KOPT-K1 (cell line): ENCODE measurements around the gene S100A3.

Source experiments
- H3K27ac ChIP-seq: fragments of 200-600 bp; sonication (generic); 2 replicates; pipeline ENCODE4 v1.5.1; 2016; ENCODE audit warnings: antibody characterized with exemption, mild to moderate bottlenecking, low read depth, low read length; ENCODE audit not compliant: poor library complexity, severe bottlenecking
- H3K36me3 ChIP-seq: fragments of 200-600 bp; sonication (generic); 2 replicates; pipeline ENCODE4 v1.5.1; 2017; ENCODE audit warnings: antibody characterized with exemption, mild to moderate bottlenecking, low read length, moderate library complexity; ENCODE audit not compliant: insufficient read depth
- H3K9me3 ChIP-seq: fragments of 200-600 bp; sonication (generic); 2 replicates; pipeline ENCODE4 v1.5.1; 2017; ENCODE audit warnings: antibody characterized with exemption, low read length, mild to moderate bottlenecking; ENCODE audit not compliant: insufficient read depth, poor library complexity, severe bottlenecking

Gene S100A3

GRCh38 chr1:153505576-153505975 lies 43.5 kb downstream of the S100A3 start:
- Histone ChIP-seq H3K9me3 (no peaks in the 10 kb centered on the region), H3K36me3 (no peaks in the 10 kb centered on the region), H3K27ac (no peak overlapping the region)

DNA sequence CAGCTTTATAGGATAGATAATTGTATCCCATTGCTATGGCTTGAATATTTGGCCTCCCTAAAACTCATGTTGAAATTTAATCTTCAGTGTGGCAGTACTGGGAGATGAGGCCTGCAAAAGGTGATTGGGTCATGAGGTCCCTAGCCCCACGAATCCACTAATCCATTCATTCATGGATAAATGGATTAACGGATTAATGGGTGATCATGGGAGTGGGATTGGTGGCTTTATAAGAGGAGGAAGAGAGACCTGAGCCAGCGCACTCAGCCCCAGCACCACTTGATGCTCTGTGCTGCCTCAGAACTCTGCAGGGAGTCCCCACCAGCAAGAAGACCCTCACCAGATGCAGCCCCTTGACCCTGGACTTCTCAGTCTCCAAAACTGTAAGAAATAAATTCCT lies 45.3 kb downstream of the S100A3 start:
- H3K36me3 ChIP-seq = no peaks in the 10 kb centered on the region
- H3K27ac ChIP-seq = no peak overlapping the region
- no peaks in the 10 kb centered on the region for H3K9me3 ChIP-seq

GRCh38 chr1:153498746-153499145 lies 50.3 kb downstream of the S100A3 start:
- no peaks in the 10 kb centered on the region for H3K36me3 ChIP-seq
- H3K9me3 ChIP-seq = no peaks in the 10 kb centered on the region
- no peak overlapping the region for H3K27ac ChIP-seq
